ENCODE measurements around the gene GFOD1.

Gene GFOD1

GRCh38 chr6:13493147-13493546 is 5.7 kb upstream of the GFOD1 start:
- FAIRE-seq (no peak), DNase-seq (ENCODE audit: insufficient read length) (no peak)
- TF ChIP-seq POLR2AphosphoS5 (IDR thresholded peaks at IDR 0.05; ENCODE audit: low read depth, low read length), result no peak
- TF ChIP-seq POLR2A (IDR thresholded peaks at IDR 0.05; ENCODE audit: low read depth, low read length), result no peak
- TF ChIP-seq TAF1 (IDR thresholded peaks at IDR 0.05; ENCODE audit: borderline replicate concordance, low read depth, low read length), result no peak

- TF ChIP-seq POLR2A (IDR thresholded peaks at IDR 0.05; ENCODE audit: low read depth, low read length) (no peak), POLR2AphosphoS5 (IDR thresholded peaks at IDR 0.05; ENCODE audit: low read depth, low read length) (no peak), TAF1 (IDR thresholded peaks at IDR 0.05; ENCODE audit: borderline replicate concordance, low read depth, low read length) (no peak)
- FAIRE-seq (no peak), DNase-seq (ENCODE audit: insufficient read length) (no peak)
These were observed 5.0 kb upstream of the GFOD1 start for GRCh38 chr6:13492357-13492756.

DNA sequence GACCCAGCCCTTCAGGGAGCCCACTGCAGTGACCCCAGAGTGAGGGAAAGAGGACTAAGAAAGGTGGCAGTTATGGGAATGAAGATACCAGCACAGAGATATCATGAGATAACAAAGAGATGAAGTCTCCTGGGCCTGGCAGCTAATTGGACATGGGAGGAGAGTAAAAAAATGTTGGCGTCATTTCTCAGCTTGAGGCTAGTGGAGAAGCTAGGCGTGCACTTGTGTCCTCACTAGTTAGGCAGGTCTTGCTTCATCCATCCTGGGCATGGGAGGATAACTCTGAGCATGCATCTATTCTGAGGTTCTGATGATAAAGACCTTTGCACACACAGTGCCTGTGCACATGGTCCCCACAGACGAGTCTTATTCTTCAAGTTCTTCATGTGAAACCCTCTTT is 4.1 kb upstream of the GFOD1 start:
- no peak for DNase-seq (ENCODE audit: insufficient read length)
- no peak for FAIRE-seq
- no peak for TF ChIP-seq TAF1 (IDR thresholded peaks at IDR 0.05; ENCODE audit: borderline replicate concordance, low read depth, low read length)
- TF ChIP-seq POLR2AphosphoS5 (IDR thresholded peaks at IDR 0.05; ENCODE audit: low read depth, low read length), result no peak
- TF ChIP-seq POLR2A (IDR thresholded peaks at IDR 0.05; ENCODE audit: low read depth, low read length), result no peak

DNA sequence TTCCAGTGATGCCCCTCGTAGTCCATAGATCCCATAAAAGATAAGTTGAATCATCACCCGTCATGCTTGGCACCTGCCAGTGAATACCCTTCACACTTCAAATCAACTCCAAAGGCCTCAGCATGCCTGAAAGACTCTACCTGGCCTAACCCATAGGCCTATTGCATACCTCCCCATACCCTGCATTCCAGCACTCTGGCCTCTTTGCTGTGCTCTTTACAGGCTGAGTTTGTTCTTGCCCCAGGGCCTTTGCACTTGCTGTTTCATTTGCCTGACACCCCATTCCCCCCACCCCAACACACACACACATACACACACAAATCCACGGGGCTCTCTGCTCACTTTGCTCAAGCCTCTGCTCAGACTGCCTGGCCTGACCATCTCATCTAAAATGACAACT is 3.0 kb upstream of the GFOD1 start:
- FAIRE-seq (no peak), DNase-seq (ENCODE audit: insufficient read length) (no peak)
- TF ChIP-seq TAF1 (IDR thresholded peaks at IDR 0.05; ENCODE audit: borderline replicate concordance, low read depth, low read length), result no peak

GRCh38 chr6:13488896-13489237 is 1.5 kb upstream of the GFOD1 start:
- FAIRE-seq, result no peak
- no peak for DNase-seq (ENCODE audit: insufficient read length)

DNA sequence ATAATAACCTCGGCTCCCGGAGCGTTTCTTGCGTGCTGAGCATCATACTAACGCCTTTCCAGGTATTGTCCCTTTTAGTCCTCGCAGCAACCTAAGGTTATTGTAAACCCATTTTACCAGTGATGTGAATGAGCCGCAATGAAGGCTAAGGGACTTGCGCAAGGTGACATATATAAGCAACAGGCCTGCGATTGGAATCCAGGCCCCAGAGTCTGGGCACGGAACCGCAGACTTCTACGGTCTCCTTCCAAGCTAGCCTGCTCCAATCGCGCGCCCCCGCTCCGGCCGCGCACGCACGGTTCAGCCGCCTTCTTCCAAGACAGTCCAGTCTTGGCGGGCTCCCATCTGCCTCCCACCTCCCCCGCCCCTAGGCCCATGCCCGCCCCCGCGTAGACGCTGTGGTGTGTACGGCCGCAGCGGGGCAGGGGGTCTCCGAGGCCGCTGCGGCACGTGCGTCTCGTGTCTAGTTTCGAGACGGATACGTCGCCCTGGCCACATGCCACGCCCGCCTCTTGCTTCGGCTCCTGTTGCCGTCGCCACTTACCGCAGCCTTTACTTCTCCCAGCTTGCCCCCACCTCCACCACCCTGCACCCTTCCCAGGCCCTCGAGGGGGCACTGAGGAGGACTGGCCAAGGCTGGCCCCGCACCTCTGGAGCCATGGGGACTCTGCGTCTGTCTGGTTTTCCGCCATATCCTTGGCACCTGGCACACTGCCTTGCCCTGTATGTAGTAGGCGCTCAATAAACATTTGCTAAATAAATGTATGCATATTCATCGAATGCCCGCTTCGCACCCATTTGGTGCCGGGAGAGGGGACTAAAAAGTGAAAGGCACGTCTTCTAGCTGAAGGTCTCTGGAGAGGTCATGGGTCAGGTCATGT is 855 bp upstream of the GFOD1 start:
- FAIRE-seq (peak; percentile 67), DNase-seq (ENCODE audit: insufficient read length) (peak; percentile 27)
- no peak for TF ChIP-seq POLR2AphosphoS5 (IDR thresholded peaks at IDR 0.05; ENCODE audit: low read depth, low read length)
- TF ChIP-seq TAF1 (IDR thresholded peaks at IDR 0.05; ENCODE audit: borderline replicate concordance, low read depth, low read length), result no peak
- no peak for TF ChIP-seq POLR2A (IDR thresholded peaks at IDR 0.05; ENCODE audit: low read depth, low read length)

More at GRCh38 chr6:13488896-13489237, 1.5 kb upstream of the GFOD1 start:
- TF ChIP-seq POLR2AphosphoS5 (IDR thresholded peaks at IDR 0.05; ENCODE audit: low read depth, low read length) (no peak), TAF1 (IDR thresholded peaks at IDR 0.05; ENCODE audit: borderline replicate concordance, low read depth, low read length) (no peak), POLR2A (IDR thresholded peaks at IDR 0.05; ENCODE audit: low read depth, low read length) (no peak)

DNA sequence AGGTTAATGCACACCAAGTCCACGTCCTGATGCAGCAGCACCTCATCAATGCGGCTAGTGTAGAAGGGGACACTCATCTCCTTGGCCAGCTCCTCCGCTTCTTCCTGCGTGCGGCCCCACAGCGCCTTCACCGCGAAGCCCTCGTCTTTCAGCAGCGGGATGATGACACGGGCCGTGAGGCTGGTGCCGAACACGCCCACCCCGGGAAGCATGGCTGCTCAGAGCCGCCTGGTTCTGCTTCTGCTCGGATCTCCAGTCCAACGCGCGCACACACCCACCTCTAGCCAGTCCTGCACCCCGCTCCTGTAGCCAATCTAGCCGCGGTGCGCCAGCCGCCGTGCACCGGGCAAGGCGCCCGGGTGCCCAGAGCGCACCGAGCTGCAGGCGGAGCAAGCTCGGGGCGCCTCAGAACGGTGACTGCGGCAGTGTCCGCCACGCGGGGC is 700 bp downstream of the GFOD1 start:
- FAIRE-seq, result peak; percentile 67
- TF ChIP-seq POLR2A (IDR thresholded peaks at IDR 0.05; ENCODE audit: low read depth, low read length) (0 out of 2 replicates have a peak, but pooled peaks have one; percentile 43), TAF1 (IDR thresholded peaks at IDR 0.05; ENCODE audit: borderline replicate concordance, low read depth, low read length) (no peak)
- DNase-seq (ENCODE audit: insufficient read length), result peak; percentile 52

- FAIRE-seq (peak; percentile 78), DNase-seq (ENCODE audit: insufficient read length) (peak; percentile 36)
- TF ChIP-seq POLR2AphosphoS5 (IDR thresholded peaks at IDR 0.05; ENCODE audit: low read depth, low read length), result no peak
- TF ChIP-seq POLR2A (IDR thresholded peaks at IDR 0.05; ENCODE audit: low read depth, low read length), result peak; percentile 64; the same call in 1 of the 2 replicates
These were observed 1.4 kb downstream of the GFOD1 start for GRCh38 chr6:13485923-13486562.

- DNase-seq (ENCODE audit: insufficient read length) (no peak), FAIRE-seq (no peak)
- TF ChIP-seq TAF1 (IDR thresholded peaks at IDR 0.05; ENCODE audit: borderline replicate concordance, low read depth, low read length) (no peak), POLR2AphosphoS5 (IDR thresholded peaks at IDR 0.05; ENCODE audit: low read depth, low read length) (no peak), POLR2A (IDR thresholded peaks at IDR 0.05; ENCODE audit: low read depth, low read length) (no peak)
These were observed 2.1 kb downstream of the GFOD1 start for GRCh38 chr6:13485303-13485702.

- FAIRE-seq (no peak), DNase-seq (ENCODE audit: insufficient read length) (no peak)
- TF ChIP-seq TAF1 (IDR thresholded peaks at IDR 0.05; ENCODE audit: borderline replicate concordance, low read depth, low read length) (no peak), POLR2A (IDR thresholded peaks at IDR 0.05; ENCODE audit: low read depth, low read length) (no peak), POLR2AphosphoS5 (IDR thresholded peaks at IDR 0.05; ENCODE audit: low read depth, low read length) (no peak)
These were observed 2.6 kb downstream of the GFOD1 start for GRCh38 chr6:13484827-13485226.

GRCh38 chr6:13484138-13484708 is 3.2 kb downstream of the GFOD1 start:
- 0 out of 2 replicates have a peak, but pooled peaks have one; percentile 15 for TF ChIP-seq POLR2A (IDR thresholded peaks at IDR 0.05; ENCODE audit: low read depth, low read length)
- no peak for TF ChIP-seq TAF1 (IDR thresholded peaks at IDR 0.05; ENCODE audit: borderline replicate concordance, low read depth, low read length)
- FAIRE-seq, result peak; percentile 89
- no peak for DNase-seq (ENCODE audit: insufficient read length)

Measured in GM12892 (cell line).